ENCODE measurements around the gene ADRB1.

ADRB1 gene

GRCh38 chr10:114028425-114028824, 15.2 kb upstream of the ADRB1 start:
- Histone ChIP-seq H3K9me3 (ENCODE audit: control insufficient read depth, insufficient read depth, low read length) (no peaks in the 10 kb centered on the region), H3K27ac (ENCODE audit: low read depth, low read length) (no peak overlapping the region), H3K79me2 (ENCODE audit: control insufficient read depth, low read length) (no peaks in the 10 kb centered on the region), H3K9me2 (replicated peaks; ENCODE audit: control insufficient read depth, low read length) (no peaks in the 10 kb centered on the region), H3K4me1 (ENCODE audit: control insufficient read depth, low read length) (peaks cover 32% of the 10 kb centered on the region), H3K27me3 (ENCODE audit: control insufficient read depth, low read length) (peaks cover 30% of the 10 kb centered on the region), H3K36me3 (ENCODE audit: control insufficient read depth, low read length) (no peaks in the 10 kb centered on the region), H3K4me2 (ENCODE audit: low read length) (no peak overlapping the region), H4K20me1 (ENCODE audit: control insufficient read depth, insufficient read depth, low read depth, low read length) (no peaks in the 10 kb centered on the region), H3K4me3 (ENCODE audit: low read length) (no peak overlapping the region), H3F3A (ENCODE audit: control insufficient read depth, insufficient read depth) (no peaks in the 10 kb centered on the region)
- TF ChIP-seq CTCF (IDR thresholded peaks at IDR 0.05; ENCODE audit: low read depth, low read length, poor library complexity, severe bottlenecking) (no peak), EZH2phosphoT487 (IDR thresholded peaks at IDR 0.05; ENCODE audit: borderline replicate concordance, low read length) (no peak)

GRCh38 chr10:114029655-114030054, 14.0 kb upstream of the ADRB1 start:
- Histone ChIP-seq H3F3A (ENCODE audit: control insufficient read depth, insufficient read depth) (no peaks in the 10 kb centered on the region), H3K9me2 (replicated peaks; ENCODE audit: control insufficient read depth, low read length) (no peaks in the 10 kb centered on the region), H3K27me3 (ENCODE audit: control insufficient read depth, low read length) (peaks cover 29% of the 10 kb centered on the region), H3K79me2 (ENCODE audit: control insufficient read depth, low read length) (no peaks in the 10 kb centered on the region), H3K4me3 (ENCODE audit: low read length) (no peak overlapping the region), H3K27ac (ENCODE audit: low read depth, low read length) (no peak overlapping the region), H4K20me1 (ENCODE audit: control insufficient read depth, insufficient read depth, low read depth, low read length) (no peaks in the 10 kb centered on the region), H3K4me1 (ENCODE audit: control insufficient read depth, low read length) (peaks cover 23% of the 10 kb centered on the region), H3K36me3 (ENCODE audit: control insufficient read depth, low read length) (no peaks in the 10 kb centered on the region), H3K4me2 (ENCODE audit: low read length) (no peak overlapping the region), H3K9me3 (ENCODE audit: control insufficient read depth, insufficient read depth, low read length) (no peaks in the 10 kb centered on the region)
- TF ChIP-seq EZH2phosphoT487 (IDR thresholded peaks at IDR 0.05; ENCODE audit: borderline replicate concordance, low read length) (no peak), CTCF (IDR thresholded peaks at IDR 0.05; ENCODE audit: low read depth, low read length, poor library complexity, severe bottlenecking) (no peak)

GRCh38 chr10:114030140-114030539, 13.5 kb upstream of the ADRB1 start:
- no peak for TF ChIP-seq CTCF (IDR thresholded peaks at IDR 0.05; ENCODE audit: low read depth, low read length, poor library complexity, severe bottlenecking)
- TF ChIP-seq EZH2phosphoT487 (IDR thresholded peaks at IDR 0.05; ENCODE audit: borderline replicate concordance, low read length): no peak
- no peaks in the 10 kb centered on the region for H3K79me2 ChIP-seq (ENCODE audit: control insufficient read depth, low read length)
- no peaks in the 10 kb centered on the region for H4K20me1 ChIP-seq (ENCODE audit: control insufficient read depth, insufficient read depth, low read depth, low read length)
- H3K4me1 ChIP-seq (ENCODE audit: control insufficient read depth, low read length): peaks cover 18% of the 10 kb centered on the region
- H3K9me2 ChIP-seq (replicated peaks; ENCODE audit: control insufficient read depth, low read length): no peaks in the 10 kb centered on the region
- H3F3A ChIP-seq (ENCODE audit: control insufficient read depth, insufficient read depth): no peaks in the 10 kb centered on the region
- peaks cover 29% of the 10 kb centered on the region for H3K27me3 ChIP-seq (ENCODE audit: control insufficient read depth, low read length)
- H3K9me3 ChIP-seq (ENCODE audit: control insufficient read depth, insufficient read depth, low read length): no peaks in the 10 kb centered on the region
- H3K4me3 ChIP-seq (ENCODE audit: low read length): no peak overlapping the region
- H3K4me2 ChIP-seq (ENCODE audit: low read length): no peak overlapping the region
- no peak overlapping the region for H3K27ac ChIP-seq (ENCODE audit: low read depth, low read length)
- no peaks in the 10 kb centered on the region for H3K36me3 ChIP-seq (ENCODE audit: control insufficient read depth, low read length)

Data from DOHH2 (cell line).